GM18526 (cell line): ENCODE data around the gene TRIM40.

Source experiments
- POLR2A ChIP-seq: IDR thresholded peaks from 3 replicates; pipeline ENCODE4 v1.6.1; 2011; ENCODE audit not compliant: insufficient read length; ENCODE audit errors: extremely low read depth

Gene TRIM40

GRCh38 chr6:30192076-30192475, 56.1 kb downstream of the TRIM40 start:
- TF ChIP-seq POLR2A = no peak

DNA sequence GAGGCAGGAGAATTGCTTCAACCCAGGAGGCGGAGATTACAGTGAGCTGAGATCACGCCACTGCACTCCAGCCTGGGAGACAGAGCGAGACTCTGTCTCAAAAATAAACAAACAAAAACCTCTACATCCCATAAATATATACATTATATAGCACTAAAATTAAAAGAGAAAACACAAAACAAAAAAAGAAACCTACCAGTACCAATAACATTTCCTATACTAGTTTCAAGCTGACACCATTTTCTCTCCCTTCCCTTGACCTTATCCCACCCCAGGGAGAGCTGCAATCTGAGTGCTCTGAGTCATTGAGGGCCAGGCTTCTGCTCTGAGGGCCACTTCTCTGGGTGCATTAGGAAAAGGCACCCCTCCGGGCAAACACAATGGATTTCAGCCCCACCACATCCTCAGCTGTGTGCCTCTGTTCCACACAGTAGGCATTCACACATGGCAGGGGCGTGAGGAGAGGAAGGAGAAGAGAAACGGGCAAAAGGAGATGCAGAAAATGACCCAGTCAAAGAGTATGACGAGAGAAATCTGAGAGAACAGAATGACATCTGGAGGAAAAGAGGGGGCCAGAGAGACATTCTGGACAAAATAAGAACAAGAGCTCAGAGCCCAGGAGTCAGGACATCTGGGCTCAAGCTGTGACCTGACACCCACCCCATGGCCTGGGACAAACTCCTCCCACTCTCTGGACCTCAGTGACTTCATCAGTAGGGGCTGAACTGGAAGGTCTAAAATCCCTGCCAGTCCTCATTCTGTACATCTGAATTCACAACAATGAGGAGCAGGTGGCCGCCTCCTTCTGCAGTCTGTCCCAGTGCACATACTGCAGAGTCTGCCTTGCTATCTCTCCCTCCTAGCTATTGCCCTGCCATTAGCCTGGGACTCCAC, 59.1 kb downstream of the TRIM40 start:
- TF ChIP-seq POLR2A = no peak

- TF ChIP-seq POLR2A = no peak
These were observed 60.0 kb downstream of the TRIM40 start for GRCh38 chr6:30195951-30196350.

GRCh38 chr6:30196376-30196775, 60.4 kb downstream of the TRIM40 start:
- TF ChIP-seq POLR2A = no peak
